SW 1271 (cell line): ENCODE results near the gene EDN1.
A peak's percentile ranks its signal among the peaks of the same experiment; 100 is the strongest.

Source experiments
- DNase-seq, 2 experiments: peaks; one replicate each; lab custom pipeline; 2025; lab: John Stamatoyannopoulos, UW

The EDN1 gene

DNA sequence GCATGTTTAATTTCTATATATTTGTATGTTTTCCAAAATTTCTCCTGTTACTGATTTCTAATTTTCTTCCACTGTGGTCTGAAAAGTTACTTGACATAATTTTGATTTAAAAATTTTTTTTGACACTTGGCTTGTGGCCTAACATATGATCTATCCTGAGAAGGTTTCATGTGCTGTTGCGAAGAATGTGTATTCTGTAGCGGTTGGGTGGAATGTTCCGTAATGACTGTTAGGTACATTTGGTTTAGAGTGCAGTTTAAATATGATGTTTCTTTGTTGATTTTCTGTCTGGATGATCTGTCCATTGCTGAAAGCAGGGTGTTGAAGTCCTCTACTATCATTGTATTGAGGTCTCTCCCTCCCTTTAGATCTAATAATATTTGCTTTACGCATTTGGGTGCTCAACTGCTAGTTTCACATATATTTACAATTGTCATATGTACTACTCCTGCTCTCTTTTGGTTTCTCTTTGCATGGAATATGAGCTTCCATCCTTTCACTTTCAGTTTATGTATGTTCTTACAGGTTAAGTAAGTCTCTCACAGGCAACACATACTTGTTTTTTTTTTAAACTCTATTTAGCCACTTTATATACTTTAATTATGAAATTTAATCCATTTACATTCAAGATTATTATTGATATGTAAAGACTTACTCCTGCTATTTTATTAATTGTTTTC is 19.5 kb upstream of the EDN1 start:
- DNase-seq, result no peak

DNA sequence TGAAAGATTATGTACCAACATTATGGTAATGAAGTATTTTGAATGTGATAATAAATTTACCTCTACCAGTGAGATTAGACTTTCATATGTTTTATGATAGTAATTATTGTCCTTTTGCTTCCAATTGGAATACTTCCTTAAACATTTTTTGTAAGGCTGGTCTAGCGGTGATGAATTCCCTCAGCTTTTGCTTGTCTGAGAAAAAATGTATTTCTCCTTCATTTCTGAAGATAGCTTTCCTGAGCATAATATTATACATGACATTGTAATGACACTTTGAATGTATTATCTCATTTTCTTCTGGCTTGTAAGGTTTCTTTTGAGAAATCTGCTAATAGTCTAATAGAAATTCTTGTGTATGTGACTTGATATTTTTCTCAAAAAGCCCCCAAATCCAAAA is 18.6 kb upstream of the EDN1 start:
- DNase-seq, result no peak

GRCh38 chr6:12271997-12272396 is 18.2 kb upstream of the EDN1 start:
- DNase-seq, result no peak

DNA sequence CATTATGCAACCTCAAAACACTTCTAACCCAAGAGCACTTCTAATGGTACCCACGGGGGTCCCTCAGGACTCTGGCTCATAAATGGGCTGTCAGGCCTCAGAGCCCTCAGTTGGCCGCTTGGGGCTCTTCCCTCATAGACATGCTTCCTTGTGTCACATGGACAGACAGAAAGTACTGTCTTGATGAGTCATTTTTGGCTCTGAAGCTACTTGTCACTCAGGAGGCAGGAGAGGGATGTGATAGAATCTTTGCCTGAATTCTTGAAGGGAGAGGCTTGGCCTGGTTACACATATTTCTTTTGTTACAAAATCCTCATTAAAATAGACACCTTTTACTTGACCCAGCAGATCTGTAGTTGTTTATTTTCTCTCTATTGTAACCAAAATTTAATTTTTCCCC is 15.1 kb upstream of the EDN1 start:
- no peak for DNase-seq

DNA sequence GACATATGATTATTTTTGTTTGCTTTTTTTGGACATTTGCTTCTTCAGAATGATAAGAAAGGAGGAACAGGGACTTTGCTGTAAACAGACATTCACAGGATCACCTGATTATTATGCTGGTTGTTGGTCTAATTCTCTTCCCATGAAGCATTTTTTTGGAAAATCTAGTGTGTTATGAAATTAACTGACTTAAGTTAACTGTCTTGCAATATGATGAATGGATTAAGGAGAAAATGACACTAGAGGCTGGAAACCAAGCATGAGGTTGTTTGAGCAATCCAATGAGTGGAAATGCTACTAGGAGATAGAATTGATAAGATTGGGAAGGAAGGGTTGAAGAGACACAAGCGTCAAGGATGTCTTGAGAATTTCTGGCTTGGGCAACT is 13.2 kb upstream of the EDN1 start:
- no peak for DNase-seq

DNA sequence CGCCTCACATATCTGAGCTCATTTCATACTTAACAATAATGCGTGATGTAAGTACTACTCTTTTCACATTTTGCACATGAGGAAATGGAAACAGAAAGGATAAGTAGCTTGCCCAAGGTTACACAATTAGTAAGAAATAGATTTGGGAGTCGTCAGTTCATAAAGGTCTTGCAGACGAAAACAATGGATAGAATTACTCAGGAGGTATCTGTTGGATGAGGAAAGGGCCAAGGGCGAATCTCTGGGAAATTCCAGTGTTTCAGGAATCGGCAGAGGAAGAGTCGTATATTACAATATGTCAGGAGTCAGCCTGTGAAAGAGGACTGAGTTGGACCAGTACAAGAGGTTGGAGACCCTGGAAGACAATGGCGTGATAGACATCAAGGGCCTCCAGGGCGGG is 12.8 kb upstream of the EDN1 start:
- DNase-seq, result no peak

DNA sequence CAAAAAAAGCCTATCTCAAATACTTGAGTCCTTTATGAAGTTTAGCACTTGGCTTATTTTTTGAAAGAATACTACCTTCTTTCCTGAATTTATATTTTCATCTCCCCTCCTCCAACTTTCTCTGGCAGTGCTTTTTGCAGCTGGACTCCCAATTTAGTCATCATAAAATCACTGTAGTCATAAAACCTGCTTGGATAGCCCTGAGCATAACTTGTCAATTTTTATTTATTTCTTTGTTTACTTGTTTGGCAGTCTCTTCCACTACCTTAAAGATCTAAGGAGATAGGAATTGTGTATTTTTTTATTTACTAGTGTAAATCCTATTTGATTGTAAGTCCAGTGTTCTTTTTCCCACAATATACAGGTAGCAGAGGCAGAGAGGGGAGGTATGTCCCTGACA is 11.2 kb upstream of the EDN1 start:
- DNase-seq, result no peak

DNA sequence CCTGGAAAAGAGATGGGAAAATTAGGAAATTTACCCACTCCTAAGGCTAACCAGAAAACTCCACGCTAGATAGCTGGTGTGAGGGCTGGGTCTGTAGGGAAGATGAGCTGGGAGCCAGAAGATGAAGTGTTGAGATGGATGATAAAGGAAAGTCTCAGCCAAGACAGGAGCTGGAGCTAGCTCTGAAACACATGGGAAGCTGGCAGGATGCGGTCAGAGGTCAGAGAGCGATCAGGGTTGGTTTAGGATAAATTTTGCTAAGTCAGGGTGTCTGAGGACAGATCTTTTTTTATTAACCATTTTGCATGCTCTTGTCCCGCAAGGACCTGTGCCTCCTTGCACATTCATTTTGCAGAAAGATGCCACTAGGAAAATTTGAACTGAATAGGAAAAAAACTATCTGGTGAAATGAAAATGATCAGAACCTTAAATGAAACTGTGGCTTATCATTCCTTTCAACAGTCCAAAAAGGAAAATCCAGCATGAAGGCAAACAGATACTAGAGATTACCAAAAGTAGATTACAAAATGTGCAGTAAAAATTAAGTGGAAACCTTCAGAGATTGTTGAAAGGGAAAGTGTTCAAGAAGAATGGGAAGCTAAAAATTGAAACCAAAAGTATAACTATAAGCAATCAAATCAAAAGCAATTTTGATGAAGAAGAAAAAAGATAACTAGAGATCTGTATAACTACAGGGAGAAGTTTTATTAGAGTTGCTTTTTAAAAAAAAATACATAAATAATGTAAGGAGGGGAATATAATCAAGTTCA is 10.7 kb upstream of the EDN1 start:
- DNase-seq, result no peak

DNA sequence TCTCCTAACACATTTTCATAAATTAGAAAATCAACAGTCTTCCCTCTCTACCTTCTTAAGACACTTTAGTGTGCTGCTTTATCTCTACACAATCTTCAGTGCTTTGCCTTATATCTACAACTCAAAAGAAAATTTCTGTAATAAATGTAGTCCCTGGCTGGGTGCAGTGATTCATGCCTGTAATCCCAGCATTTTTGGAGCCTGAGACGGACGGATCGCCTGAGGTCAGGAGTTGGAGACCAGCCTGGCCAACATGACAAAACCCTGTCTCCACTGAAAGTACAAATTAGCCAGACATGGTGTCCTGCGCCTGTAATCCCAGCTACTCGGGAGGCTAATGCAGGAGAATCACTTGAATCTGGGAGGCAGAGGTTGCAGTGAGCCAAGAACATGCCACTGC is 9.7 kb upstream of the EDN1 start:
- DNase-seq, result no peak

- DNase-seq, result no peak
Measured at GRCh38 chr6:12280902-12281301, 9.3 kb upstream of the EDN1 start.

DNA sequence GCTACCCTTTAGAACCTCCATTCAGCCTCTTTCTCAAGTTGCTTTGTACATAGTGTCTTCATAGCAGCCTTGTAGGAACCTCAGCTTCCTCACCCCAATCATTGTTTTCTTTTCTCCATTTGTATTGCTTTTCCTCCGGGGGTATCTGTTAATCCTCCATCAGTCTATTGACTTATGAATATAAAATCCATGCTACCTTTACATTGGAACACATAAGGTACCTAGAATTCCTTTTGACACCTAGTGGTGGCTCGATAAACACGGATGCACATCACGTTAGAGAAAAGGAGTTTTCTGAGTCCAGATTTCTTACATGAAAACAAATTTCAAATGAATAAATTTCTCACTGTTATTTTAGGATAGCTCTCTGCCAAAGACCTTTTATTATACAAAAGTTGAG is 6.3 kb upstream of the EDN1 start:
- DNase-seq, result no peak

DNA sequence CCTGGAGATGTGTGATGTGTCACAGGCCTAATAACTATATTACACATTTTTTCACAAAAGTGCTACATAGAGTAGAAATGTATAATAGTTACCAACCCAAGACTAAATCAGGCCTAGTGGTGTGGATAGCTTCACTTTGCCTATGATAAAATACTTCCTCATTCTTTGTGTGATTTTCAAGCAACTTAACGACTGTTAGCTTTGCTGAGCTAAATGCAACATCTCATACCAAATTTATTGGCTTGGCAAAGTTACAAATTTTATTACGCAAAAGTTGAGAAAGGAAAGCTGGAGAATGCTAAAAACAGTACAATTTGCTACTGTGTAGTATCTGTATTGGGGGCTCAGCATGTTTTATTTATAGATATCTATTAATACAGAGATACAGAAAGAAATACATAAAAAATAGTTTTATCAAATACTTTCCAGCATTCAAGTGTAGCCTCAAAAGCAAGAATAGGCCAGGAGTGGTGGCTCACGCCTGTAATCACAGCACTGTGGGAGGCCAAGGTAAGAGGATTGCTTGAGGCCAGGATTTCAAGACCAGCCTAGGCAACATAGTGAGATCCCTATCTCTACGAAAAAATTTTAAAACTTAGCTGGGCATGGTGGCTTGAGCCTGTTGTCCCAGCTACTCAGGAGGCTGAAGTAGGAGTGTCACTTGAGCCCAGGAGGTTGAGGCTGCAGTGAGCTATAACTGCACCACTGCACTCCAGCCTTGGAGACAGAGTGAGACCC is 3.6 kb upstream of the EDN1 start:
- no peak for DNase-seq

- DNase-seq, result no peak
Measured at GRCh38 chr6:12288211-12288618, 1.9 kb upstream of the EDN1 start.

- DNase-seq, result no peak
Measured at GRCh38 chr6:12288914-12289313, 1.2 kb upstream of the EDN1 start.

DNA sequence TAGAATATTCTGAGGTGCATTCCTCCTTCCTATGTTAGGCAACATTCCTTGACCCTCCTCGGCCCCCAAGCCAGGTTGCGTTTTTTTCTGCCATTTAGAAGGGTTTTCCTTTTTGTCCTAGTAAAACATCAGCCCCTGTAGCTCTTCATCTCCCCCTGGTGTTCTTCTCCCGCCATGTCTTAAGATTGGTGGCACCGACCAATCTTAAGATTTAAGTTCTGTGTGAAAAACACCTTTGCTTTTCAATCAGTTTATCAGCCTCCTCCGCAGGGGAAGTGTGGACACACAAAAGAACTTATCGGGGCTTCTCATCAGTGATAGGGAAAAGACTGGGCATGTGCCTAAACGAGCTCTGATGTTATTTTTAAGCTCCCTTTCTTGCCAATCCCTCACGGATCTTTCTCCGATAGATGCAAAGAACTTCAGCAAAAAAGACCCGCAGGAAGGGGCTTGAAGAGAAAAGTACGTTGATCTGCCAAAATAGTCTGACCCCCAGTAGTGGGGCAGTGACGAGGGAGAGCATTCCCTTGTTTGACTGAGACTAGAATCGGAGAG is 719 bp upstream of the EDN1 start:
- peak; percentile 52 to 76 for DNase-seq

DNA sequence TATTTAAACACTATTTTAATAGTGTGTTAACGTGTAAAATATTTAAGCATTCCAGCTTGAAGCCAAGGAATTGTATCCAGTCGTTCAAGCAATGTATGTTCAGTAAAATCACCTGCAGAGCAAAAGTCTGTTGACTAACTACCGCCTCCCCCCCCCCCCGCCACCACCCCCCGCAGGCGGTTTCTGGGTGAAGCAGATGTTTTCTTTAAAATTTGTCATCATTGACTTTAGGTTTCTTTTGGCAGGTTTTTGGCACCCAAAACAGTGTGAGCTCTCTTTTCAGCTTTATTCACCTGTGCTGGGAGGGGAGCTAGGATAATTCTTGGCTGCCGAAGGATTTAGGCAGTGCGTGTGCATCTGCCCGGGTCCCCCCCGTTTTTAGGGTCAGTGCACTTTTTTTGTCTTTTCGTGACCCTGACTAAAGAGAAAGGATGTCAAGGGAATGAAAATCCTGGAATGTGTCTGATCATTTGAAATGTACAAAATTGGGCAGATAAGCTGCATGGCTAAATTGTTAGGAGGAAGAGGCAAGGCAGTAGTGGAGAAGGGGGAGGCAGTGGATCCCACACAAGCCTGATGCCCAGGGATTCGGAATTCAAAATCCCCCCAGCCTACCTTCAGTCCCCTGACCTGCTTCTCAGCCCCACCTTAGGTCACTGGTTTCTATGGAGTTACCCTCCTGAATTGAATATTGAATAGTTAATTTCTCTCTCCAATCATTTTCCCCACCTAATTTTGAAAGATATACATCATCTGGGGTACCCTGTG is 1.1 kb downstream of the EDN1 start:
- no peak for DNase-seq

DNA sequence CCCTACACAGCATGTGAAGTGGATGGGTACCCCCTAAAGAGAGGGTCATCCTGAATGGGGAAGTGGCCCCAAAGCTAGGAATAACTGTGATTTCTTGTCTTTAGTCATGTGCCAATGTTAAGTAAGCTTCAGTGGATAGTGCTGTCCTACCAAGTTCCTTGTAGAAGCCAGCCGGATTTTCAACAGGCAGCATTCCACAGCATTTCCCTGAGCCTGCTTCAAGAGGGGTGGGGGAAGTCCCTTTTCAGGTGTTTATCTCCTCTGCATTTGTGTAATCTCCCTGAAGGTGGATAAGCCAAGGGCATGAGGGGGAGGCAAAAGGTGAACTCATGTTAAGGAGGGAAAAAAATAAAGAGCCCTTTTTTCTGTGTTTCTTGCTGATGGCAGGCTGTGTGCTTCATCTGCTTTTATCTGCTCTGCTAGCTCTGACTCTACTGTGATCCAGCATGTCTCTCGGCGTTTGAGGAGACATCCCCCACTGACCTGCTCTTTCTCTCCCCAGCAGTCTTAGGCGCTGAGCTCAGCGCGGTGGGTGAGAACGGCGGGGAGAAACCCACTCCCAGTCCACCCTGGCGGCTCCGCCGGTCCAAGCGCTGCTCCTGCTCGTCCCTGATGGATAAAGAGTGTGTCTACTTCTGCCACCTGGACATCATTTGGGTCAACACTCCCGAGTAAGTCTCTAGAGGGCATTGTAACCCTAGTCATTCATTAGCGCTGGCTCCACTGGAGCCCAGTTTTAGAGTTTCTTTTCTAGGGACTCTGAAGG is 1.9 kb downstream of the EDN1 start:
- peak in 1 of 2 experiments; percentile 26 for DNase-seq

DNA sequence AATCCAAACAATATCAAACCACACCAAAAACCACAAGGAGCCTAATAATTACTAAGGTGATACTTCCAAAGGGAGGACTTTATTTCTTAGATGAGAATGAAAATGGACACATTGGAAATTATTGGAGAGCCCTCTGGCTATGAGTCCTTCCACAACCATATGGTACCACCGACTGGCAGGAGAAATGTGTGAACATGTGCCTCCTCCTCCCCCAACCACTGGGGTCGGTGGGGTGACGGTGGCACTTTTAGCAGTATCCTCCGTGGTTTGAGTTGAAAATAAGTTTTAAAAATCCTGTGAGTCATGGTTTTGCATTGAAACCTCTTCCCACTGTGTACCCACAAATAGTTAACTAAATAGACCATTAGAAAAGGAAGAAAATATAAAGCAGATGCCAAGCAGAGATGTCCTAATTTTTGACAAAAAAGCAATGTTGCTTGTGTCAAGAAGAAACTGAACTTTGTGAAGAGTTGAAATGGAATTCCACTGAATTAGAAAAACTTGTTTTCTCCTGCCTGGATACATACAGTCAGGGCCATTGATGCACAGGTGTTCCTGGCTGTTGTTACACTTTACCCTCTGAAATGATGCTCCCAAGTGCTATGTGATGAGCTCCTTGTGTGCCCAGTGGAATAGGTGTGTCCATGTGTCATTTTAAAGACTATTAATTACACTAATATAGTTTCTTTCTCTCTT is 3.2 kb downstream of the EDN1 start:
- no peak for DNase-seq

DNA sequence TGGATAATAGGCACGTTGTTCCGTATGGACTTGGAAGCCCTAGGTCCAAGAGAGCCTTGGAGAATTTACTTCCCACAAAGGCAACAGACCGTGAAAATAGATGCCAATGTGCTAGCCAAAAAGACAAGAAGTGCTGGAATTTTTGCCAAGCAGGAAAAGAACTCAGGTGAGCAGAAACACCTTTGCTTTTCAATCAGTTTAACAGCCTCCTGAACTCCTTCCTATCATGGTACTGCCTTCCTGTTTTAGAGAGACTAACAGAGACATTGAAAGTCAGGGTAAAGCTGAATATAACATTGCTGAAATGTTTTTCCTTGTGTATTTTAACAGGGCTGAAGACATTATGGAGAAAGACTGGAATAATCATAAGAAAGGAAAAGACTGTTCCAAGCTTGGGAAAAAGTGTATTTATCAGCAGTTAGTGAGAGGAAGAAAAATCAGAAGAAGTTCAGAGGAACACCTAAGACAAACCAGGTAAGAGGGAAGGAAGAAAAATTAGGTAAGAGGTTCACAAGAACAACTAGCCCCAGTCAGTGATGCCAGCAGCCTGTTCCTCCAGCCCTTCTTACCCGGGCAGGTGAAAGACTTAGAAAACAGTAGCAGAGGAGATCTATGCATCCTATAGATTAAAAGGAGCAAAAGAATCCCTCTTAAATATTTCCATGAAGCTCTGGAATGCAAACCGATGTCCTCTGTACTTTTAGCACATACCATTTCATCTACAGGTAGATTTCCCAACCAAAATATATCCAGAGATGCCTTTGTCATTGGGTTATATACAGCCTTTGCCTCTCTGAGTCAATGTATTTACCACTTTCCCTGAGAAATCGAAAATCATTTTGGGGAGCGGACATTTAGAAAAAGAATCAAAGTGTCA is 4.0 kb downstream of the EDN1 start:
- no peak for DNase-seq
